ENCODE measurements around the gene RCAN1.

DNA sequence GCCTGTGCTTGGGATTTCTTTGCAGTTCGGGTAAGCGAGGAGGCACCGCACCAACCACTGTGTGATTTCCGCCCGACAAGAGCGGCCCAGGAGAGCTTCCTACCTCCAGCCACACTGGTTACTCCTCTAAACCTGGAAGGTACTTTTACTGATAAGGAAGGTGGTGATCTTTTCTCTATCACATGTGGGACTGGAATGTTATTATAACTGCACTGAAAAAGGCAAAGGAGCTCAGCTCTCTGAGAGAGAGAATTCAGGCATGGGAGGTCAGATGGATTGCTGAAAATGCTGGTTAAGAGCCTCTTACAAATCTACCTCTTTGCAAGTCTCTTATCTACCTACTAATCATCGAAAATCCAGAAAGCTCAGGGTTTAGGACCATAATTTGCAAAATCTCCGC is 95.2 kb downstream of the RCAN1 start:
- TF ChIP-seq EZH2 (IDR thresholded peaks at IDR 0.05; ENCODE audit: insufficient read depth, low read length), result no peak
- TF ChIP-seq, protein P1, sequence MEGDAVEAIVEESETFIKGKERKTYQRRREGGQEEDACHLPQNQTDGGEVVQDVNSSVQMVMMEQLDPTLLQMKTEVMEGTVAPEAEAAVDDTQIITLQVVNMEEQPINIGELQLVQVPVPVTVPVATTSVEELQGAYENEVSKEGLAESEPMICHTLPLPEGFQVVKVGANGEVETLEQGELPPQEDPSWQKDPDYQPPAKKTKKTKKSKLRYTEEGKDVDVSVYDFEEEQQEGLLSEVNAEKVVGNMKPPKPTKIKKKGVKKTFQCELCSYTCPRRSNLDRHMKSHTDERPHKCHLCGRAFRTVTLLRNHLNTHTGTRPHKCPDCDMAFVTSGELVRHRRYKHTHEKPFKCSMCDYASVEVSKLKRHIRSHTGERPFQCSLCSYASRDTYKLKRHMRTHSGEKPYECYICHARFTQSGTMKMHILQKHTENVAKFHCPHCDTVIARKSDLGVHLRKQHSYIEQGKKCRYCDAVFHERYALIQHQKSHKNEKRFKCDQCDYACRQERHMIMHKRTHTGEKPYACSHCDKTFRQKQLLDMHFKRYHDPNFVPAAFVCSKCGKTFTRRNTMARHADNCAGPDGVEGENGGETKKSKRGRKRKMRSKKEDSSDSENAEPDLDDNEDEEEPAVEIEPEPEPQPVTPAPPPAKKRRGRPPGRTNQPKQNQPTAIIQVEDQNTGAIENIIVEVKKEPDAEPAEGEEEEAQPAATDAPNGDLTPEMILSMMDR (IDR thresholded peaks at IDR 0.05; ENCODE audit: insufficient read depth, low read depth, low read length), result no peak
